K562 (cell line): ENCODE measurements around the gene OCSTAMP. TPM values are rescaled to one million over a fixed set of nuclear protein-coding genes. Genes with fewer than 3 reads are reported as not detected.

Source experiments
- ATAC-seq: fragments of 200-7000 bp; cut with Tn5 transposase; 3 replicates; pipeline ENCODE4 v1.9.1; 2020; ENCODE audit warnings: moderate library complexity
- BruUV-seq: library from RNA; stranded (reverse); fragments of 400-500 nt; replicated peaks from 2 replicates; lab custom pipeline; 2021; lab: Mats Ljungman, UMichigan
- CTCF ChIA-PET: fragments of 300-600 bp; formaldehyde crosslinking; extraction: SDS; loops from one replicate; lab custom pipeline; 2021; ENCODE audit warnings: low intra/inter-chr PET ratio; lab: Yijun Ruan, JAX
- POLR2A ChIA-PET: fragments of 300-600, 350-650 bp; sonication (Branson Sonifier 250); formaldehyde crosslinking; extraction: SDS; loops from one replicate; lab custom pipeline; 2021; ENCODE audit warnings: antibody characterized with exemption, inconsistent platforms; lab: Yijun Ruan, JAX
- DNase-seq, 4 experiments: peaks; one replicate each; pipeline versions ENCODE4 v3.0.0 to v3.0.0-alpha.2; 2011 to 2018; ENCODE audit warnings: low spot score in 3 of 4, mixed read lengths in 3 of 4; ENCODE audit errors: extremely low read depth in 1 of 4
- FAIRE-seq: peaks from 2 replicates; lab custom pipeline; 2011; peaks lifted over from hg19 to GRCh38; lab: Jason Lieb, UNC
- H2AFZ ChIP-seq: 2 replicates; pipeline ENCODE4 v1.6.0; 2011; ENCODE audit warnings: low read depth, low read length, control low read depth, inconsistent platforms
- H3K27ac ChIP-seq: fragments of 200-600 bp; 3 replicates; pipeline ENCODE4 v1.8.0; 2011; ENCODE audit warnings: low read depth, mild to moderate bottlenecking, control low read depth, inconsistent platforms, low read length, moderate library complexity, mixed read lengths; ENCODE audit errors: extremely low read depth
- H3K27me3 ChIP-seq, 2 experiments: fragments of 300-600 bp in 1 of 2; 2 replicates in 1 of 2; 3 replicates in 1 of 2; pipeline versions ENCODE4 v1.6.0 to v1.8.0; 2011; ENCODE audit warnings: inconsistent platforms in 2 of 2, low read length in 2 of 2, mild to moderate bottlenecking in 1 of 2, mixed read lengths in 1 of 2, moderate library complexity in 1 of 2; ENCODE audit not compliant: control insufficient read depth in 2 of 2, insufficient read depth in 2 of 2
- H3K36me3 ChIP-seq: fragments of 300-600 bp; 3 replicates; pipeline ENCODE4 v1.8.0; 2011; ENCODE audit warnings: mild to moderate bottlenecking, low read length, inconsistent platforms; ENCODE audit not compliant: control insufficient read depth, insufficient read depth
- H3K4me1 ChIP-seq, 2 experiments: fragments of 200-600 bp in 1 of 2; replicated peaks in 1 of 2; 2 replicates in 1 of 2; 3 replicates in 1 of 2; pipeline versions ENCODE4 v1.5.1 to v1.8.0; 2011; ENCODE audit warnings: inconsistent platforms in 2 of 2, low read length in 2 of 2, mild to moderate bottlenecking in 1 of 2, mixed read lengths in 1 of 2, moderate library complexity in 1 of 2; ENCODE audit not compliant: control insufficient read depth in 2 of 2, insufficient read depth in 2 of 2
- H3K4me2 ChIP-seq: 2 replicates; pipeline ENCODE4 v1.6.1; 2011; ENCODE audit warnings: low read length, control low read depth, inconsistent platforms, mixed read lengths; ENCODE audit not compliant: insufficient read depth
- H3K4me3 ChIP-seq: fragments of 200-600 bp; sonication (generic), shearing (Covaris generic); 2 replicates; pipeline ENCODE4 v1.5.1; 2016; ENCODE audit warnings: control low read depth, inconsistent platforms
- H3K79me2 ChIP-seq: fragments of 200-600 bp; 3 replicates; pipeline ENCODE4 v1.8.0; 2011; ENCODE audit warnings: low read length, inconsistent platforms; ENCODE audit not compliant: control insufficient read depth, insufficient read depth
- H3K9ac ChIP-seq, 2 experiments: 2 replicates each; pipeline versions ENCODE4 v1.6.0 to v1.6.1; 2011; ENCODE audit warnings: low read depth in 2 of 2, low read length in 2 of 2, control low read depth in 1 of 2, inconsistent platforms in 1 of 2, mild to moderate bottlenecking in 1 of 2, mixed read lengths in 1 of 2; ENCODE audit not compliant: insufficient read depth in 1 of 2
- H3K9me1 ChIP-seq: one replicate; pipeline ENCODE4 v1.6.0; 2011; ENCODE audit warnings: inconsistent platforms, mild to moderate bottlenecking, low read length, moderate library complexity; ENCODE audit not compliant: control insufficient read depth, insufficient read depth
- H3K9me3 ChIP-seq: replicated peaks from 2 replicates; pipeline ENCODE4 v1.5.1; 2011; ENCODE audit warnings: low read depth, low read length, inconsistent platforms; ENCODE audit not compliant: control insufficient read depth, insufficient read depth
- H4K20me1 ChIP-seq: replicated peaks from 2 replicates; pipeline ENCODE4 v1.6.1; 2011; ENCODE audit warnings: low read length, inconsistent platforms, mixed read lengths; ENCODE audit not compliant: control insufficient read depth, insufficient read depth
- CTBP1 ChIP-seq: fragments of 450-650 bp; IDR thresholded peaks from 2 replicates; pipeline ENCODE4 v1.6.1; 2016; ENCODE audit warnings: borderline replicate concordance
- CXXC5 ChIP-seq: fragments of 250-450 bp; sonication (Bioruptor Pico); IDR thresholded peaks from 2 replicates; pipeline ENCODE4 v1.8.0; 2022; ENCODE audit warnings: inconsistent platforms, mild to moderate bottlenecking, moderate library complexity
- ETV5 ChIP-seq: sonication (generic); formaldehyde crosslinking; IDR thresholded peaks from 2 replicates; pipeline ENCODE4 v1.4.0; 2020; ENCODE audit warnings: low read depth, mild to moderate bottlenecking, missing genetic modification reagents
- FIP1L1 ChIP-seq: fragments of 200-400 bp; formaldehyde crosslinking; IDR thresholded peaks from 2 replicates; pipeline ENCODE4 v1.6.1; 2018; ENCODE audit warnings: mild to moderate bottlenecking, low read depth, low read length; ENCODE audit not compliant: poor library complexity, severe bottlenecking
- FOSL1 ChIP-seq: fragments of 200-800 bp; sonication (Bioruptor generic); conservative IDR thresholded peaks from 2 replicates; pipeline ENCODE4 v1.6.1; 2016; ENCODE audit warnings: missing genetic modification characterization, missing compliant biosample characterization
- HMG20A ChIP-seq: fragments of 450-650 bp; formaldehyde crosslinking; conservative IDR thresholded peaks from 2 replicates; pipeline ENCODE4 v1.4.0; 2020; ENCODE audit warnings: mild to moderate bottlenecking, mixed read lengths
- L3MBTL2 ChIP-seq: fragments of 450-650 bp; IDR thresholded peaks from 2 replicates; pipeline ENCODE4 v1.6.1; 2016; ENCODE audit warnings: mild to moderate bottlenecking, moderate library complexity
- NRF1 ChIP-seq, 2 experiments: fragments of 450-650 bp; IDR thresholded peaks in 1 of 2; conservative IDR thresholded peaks in 1 of 2; 2 replicates each; pipeline ENCODE4 v1.6.1; 2014; ENCODE audit warnings: mild to moderate bottlenecking in 2 of 2
- POLR2A ChIP-seq: fragments of 450-650 bp; conservative IDR thresholded peaks from 2 replicates; pipeline ENCODE4 v1.6.1; 2016
- SIRT6 ChIP-seq: IDR thresholded peaks from one replicate; pipeline ENCODE4 v1.6.1; 2012; ENCODE audit warnings: low read depth, mild to moderate bottlenecking, control low read depth, inconsistent platforms, low read length, moderate library complexity
- ZBTB43 ChIP-seq: sonication (generic); formaldehyde crosslinking; IDR thresholded peaks from 2 replicates; pipeline ENCODE4 v1.8.0; 2023; ENCODE audit warnings: mild to moderate bottlenecking, missing genetic modification reagents
- ZKSCAN1 ChIP-seq: fragments of 150-350 bp; IDR thresholded peaks from 2 replicates; pipeline ENCODE4 v1.6.1; 2016; ENCODE audit warnings: low read depth, low read length
- ZMIZ1 ChIP-seq, 2 experiments: fragments of 150-350 bp in 1 of 2; IDR thresholded peaks; 2 replicates each; pipeline ENCODE4 v1.6.1; 2012 to 2016; ENCODE audit warnings: low read depth in 2 of 2, low read length in 2 of 2, mild to moderate bottlenecking in 1 of 2, moderate library complexity in 1 of 2
- ZNF561 ChIP-seq: fragments of 450-650 bp; formaldehyde crosslinking; conservative IDR thresholded peaks from 2 replicates; pipeline ENCODE4 v1.4.0; 2020; ENCODE audit warnings: mild to moderate bottlenecking, moderate library complexity
- ZNF79 ChIP-seq: fragments of 250-450 bp; sonication (Bioruptor Pico); IDR thresholded peaks from 2 replicates; pipeline ENCODE4 v1.4.0; 2020; ENCODE audit warnings: low read depth, mild to moderate bottlenecking, moderate library complexity
- WGBS: fragments of 100-300 bp; shearing (Covaris generic); methylation state at CpG from one replicate; pipeline ENCODE4 v1.1.6; 2016; ENCODE audit warnings: low coverage, mixed read lengths; ENCODE audit not compliant: insufficient coverage; ENCODE audit errors: missing lambda C conversion rate; 5-methylcytosine and 5-hydroxymethylcytosine counted together
- in situ Hi-C: fragments of 300-500 bp; cut with MboI; formaldehyde crosslinking; loops from 4 replicates; pipeline ENCODE4 v1.15.0; 2018; ENCODE audit warnings: inconsistent platforms, mixed read lengths
- intact Hi-C: fragments of 100-400 bp; cut with micrococcal nuclease; formaldehyde crosslinking; loops from 2 replicates; pipeline ENCODE4 v1.14.2; 2022
- polyA plus RNA-seq, 8 experiments: library from polyadenylated mRNA; depleted of rRNA in 4 of 8; stranded (reverse) in 5 of 8; unstranded in 3 of 8; fragments of >200 nt; fragmentation: Nextera tagmentation in 2 of 8; fragmentation: Illumina TruSeq in 1 of 8; extraction: Ambion mirVana in 2 of 8; extraction: Trizol in 1 of 8; gene quantifications; 2 replicates each; pipeline versions ENCODE4 v1.2.1 to v1.2.3, GENCODE V29; 2011 to 2014; ENCODE audit warnings: inconsistent platforms in 1 of 8, missing spikeins in 1 of 8
- total RNA-seq, 7 experiments: library from RNA; depleted of rRNA in 6 of 7; stranded (reverse); fragments of >200 nt in 6 of 7; fragmentation: Illumina TruSeq in 2 of 7; extraction: Trizol in 2 of 7; gene quantifications; 2 replicates each; pipeline versions ENCODE4 v1.2.1 to v1.2.3, GENCODE V29; 2011 to 2021; ENCODE audit warnings: low replicate concordance in 1 of 7
- TF ChIP-seq, protein P1 (sequence below): sonication (generic); formaldehyde crosslinking; IDR thresholded peaks from 2 replicates; pipeline ENCODE4 v1.8.1; 2023; ENCODE audit warnings: mild to moderate bottlenecking, missing genetic modification reagents

The OCSTAMP gene
- total and polyA plus RNA-seq, 9 of the 15 experiments (the other 6 are each of a cell fraction or from before 2014, with no cell fraction given) = not detected

- TF ChIP-seq, protein P1, sequence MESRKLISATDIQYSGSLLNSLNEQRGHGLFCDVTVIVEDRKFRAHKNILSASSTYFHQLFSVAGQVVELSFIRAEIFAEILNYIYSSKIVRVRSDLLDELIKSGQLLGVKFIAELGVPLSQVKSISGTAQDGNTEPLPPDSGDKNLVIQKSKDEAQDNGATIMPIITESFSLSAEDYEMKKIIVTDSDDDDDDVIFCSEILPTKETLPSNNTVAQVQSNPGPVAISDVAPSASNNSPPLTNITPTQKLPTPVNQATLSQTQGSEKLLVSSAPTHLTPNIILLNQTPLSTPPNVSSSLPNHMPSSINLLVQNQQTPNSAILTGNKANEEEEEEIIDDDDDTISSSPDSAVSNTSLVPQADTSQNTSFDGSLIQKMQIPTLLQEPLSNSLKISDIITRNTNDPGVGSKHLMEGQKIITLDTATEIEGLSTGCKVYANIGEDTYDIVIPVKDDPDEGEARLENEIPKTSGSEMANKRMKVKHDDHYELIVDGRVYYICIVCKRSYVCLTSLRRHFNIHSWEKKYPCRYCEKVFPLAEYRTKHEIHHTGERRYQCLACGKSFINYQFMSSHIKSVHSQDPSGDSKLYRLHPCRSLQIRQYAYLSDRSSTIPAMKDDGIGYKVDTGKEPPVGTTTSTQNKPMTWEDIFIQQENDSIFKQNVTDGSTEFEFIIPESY (CRISPR knock-in tag) = no peak
- TF ChIP-seq ZNF561 (CRISPR knock-in tag) (no peak), CXXC5 (CRISPR knock-in tag) (no peak), ZNF79 (no peak), FIP1L1 (no peak), NRF1 (conservative IDR thresholded peaks at IDR 0.05 in 1 of 2, IDR thresholded peaks at IDR 0.05 in 1 of 2) (no peak), FOSL1 (tag) (no peak), HMG20A (CRISPR knock-in tag) (no peak)
Measured at GRCh38 chr20:46544576-46544975, 5.9 kb downstream of the OCSTAMP start (continued).

- no peaks in the 10 kb centered on the region for H4K20me1 ChIP-seq
- 0% methylated on average over 1 of the region's 1 CpG for WGBS
- ChIA-PET CTCF (no interaction called here), POLR2A (no interaction called here)
- in situ Hi-C loops = no loop called here
- H3K79me2 ChIP-seq = no peaks in the 10 kb centered on the region
- H3K9me1 ChIP-seq = no peaks in the 10 kb centered on the region
- no peak overlapping the region for H3K4me3 ChIP-seq
- no peaks in the 10 kb centered on the region for H3K9me3 ChIP-seq
- ATAC-seq (no peak), DNase-seq (no peak), FAIRE-seq (no peak)
- BruUV-seq = no TSS peak
- H3K36me3 ChIP-seq = no peaks in the 10 kb centered on the region
- H3K9ac ChIP-seq = no peak overlapping the region
- H3K4me1 ChIP-seq = peaks cover 0 to 15% of the 10 kb centered on the region in 2 experiments; a peak in 1 of 5 replicates
- no peak overlapping the region for H2AFZ ChIP-seq
- H3K27ac ChIP-seq = no peak overlapping the region
- no peak overlapping the region for H3K4me2 ChIP-seq
- peaks cover 9 to 37% of the 10 kb centered on the region in 2 experiments; a peak in 4 of 5 replicates for H3K27me3 ChIP-seq
- intact Hi-C loops = no loop called here
- no peak for TF ChIP-seq CTBP1
- TF ChIP-seq ZBTB43 (CRISPR knock-in tag) = no peak
- no peak for TF ChIP-seq ETV5 (CRISPR knock-in tag)
- TF ChIP-seq L3MBTL2 = no peak
- TF ChIP-seq ZMIZ1 (IDR thresholded peaks at IDR 0.05; ENCODE audit: low read depth in 2 of 2, low read length in 2 of 2) = no peak
- TF ChIP-seq POLR2A = no peak
- TF ChIP-seq SIRT6 = no peak
- TF ChIP-seq ZKSCAN1 = no peak
Measured at GRCh38 chr20:46543959-46544358, 6.5 kb downstream of the OCSTAMP start.
